Aortic smooth muscle cell (primary cell): ENCODE results near the gene HPX. TPM values are rescaled to one million over a fixed set of nuclear protein-coding genes. Genes with fewer than 3 reads are reported as not detected.

Experiments
- total RNA-seq: library from RNA; depleted of rRNA; stranded (reverse); fragments of >200 nt; gene quantifications from 2 replicates; pipeline ENCODE4 v1.2.3, GENCODE V29; 2014

The HPX gene
- 0.79 and 1.4 TPM in 2 replicates for total RNA-seq

DNA sequence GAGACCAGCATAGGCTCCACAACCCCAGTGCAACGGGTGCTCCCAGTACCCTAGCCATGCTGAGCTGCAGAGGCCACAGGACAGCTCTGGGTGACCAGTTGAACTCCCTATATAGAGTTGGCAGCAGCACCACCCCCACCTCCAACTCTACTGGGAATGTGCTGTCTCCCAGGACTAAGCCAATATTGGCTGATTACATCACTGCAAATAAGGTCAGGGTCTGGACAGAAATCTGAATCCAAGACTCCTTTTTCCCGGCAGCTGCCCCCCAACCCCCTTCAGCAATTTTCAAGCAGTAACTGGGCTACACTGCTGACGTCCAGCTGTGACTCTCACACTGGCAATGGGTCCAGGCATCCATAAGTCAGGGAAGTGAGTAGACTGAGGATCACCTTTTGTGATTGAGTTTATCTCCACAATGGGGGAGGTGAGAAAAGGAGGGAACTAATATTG is at the start of gene HPX:
TSS of gene HPX (minus strand) at position 82 of the 453 bp plus-strand sequence. CDS start at position 58, 24 bp downstream.

DNA sequence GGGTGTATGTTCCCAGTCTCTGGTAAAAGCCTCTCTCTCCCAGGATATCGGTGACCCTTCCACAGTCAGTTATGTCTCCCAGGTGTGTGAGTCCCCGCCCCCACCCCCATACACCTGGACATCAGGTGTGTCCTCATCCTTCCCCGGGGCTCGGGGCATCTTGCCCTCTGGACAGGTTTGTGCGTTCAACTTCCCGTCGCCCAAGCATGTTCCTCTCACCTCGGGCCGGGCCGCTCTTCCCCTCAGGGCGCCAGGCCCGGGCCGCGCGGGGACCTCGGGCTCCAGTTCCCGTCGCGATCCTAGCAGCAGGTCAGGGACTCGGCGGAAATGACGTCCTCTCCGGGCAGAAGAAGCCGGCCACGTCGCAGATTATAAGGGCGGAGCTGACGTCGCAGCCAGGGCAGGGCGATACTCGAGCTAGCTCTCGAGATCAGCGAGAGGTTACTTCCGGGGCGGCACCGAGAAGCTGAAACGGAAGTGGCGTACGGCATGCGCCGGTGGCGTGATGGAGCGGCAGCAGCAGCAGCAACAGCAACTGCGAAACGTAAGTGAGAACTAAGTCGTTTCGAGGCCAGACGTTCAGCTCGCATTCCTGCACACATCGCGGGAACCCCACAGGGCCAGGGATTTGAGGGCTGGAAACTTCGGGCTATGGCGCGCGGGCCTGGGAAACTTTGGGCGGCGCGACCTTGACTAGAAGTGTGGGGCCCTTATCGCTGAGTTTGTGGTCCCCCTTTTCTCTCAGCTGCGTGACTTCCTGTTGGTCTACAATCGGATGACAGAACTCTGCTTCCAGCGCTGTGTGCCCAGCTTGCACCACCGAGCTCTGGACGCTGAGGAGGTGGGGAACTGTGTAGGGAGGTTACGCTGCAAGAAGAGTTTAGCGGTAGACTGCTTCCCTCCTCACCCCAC is 40.5 kb upstream of the HPX start, which contains the start of the genes ARFIP2 and TIMM10B:
TSS of gene ARFIP2 (minus strand) at position 320 of the 912 bp plus-strand sequence. CDS start 910 bp downstream, outside the sequence.
TSS of gene TIMM10B (plus strand) at position 490 of the 912 bp plus-strand sequence. CDS start at position 506, 16 bp downstream.

DNA sequence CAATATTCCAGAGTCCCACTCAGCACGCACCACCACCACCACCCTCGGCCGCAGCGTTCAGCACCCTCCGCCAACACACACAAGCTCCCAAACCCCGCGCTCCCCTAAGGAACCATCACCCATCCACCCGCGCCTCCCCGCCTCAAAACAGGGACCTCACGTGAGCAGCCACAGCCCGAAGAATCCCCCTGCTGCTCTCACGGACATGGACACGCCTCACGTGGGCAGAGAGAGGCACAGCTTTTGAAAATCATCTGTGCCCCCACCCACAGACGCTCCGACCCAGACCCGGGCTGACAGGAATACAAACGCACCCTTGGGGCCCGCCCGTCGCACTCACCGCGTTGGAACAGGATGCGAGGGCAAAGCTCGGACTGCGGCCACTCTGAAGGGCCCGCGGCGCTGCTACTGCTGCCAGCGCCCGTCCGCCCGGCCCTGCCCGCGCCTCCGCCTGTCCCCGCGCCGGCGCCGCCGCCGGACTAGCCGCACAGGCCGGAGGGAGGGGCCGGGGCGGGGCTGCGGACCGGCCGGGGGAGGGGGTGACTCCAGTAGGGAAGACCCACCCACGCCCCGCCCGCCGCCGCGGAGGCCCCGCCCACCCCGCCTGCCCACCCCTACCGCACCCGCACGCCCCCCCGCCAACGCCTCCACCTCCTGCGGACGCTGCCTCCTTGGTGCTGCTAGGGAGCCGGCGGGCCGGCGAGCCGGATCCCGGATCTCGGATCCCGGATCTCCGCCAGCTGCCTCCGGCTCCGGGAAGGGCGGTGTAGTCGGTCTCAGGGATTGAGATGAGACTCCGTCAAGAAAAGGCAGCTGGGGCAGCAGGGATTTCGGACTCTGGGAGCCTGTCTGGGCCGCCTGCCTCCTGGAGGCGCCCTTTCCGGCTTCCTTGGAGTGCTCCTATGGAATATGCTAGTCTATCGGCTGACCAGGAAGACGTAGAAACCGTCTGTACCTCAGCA is 32.9 kb upstream of the HPX start, which contains the start of gene TRIM3:
TSS of gene TRIM3 (minus strand) at position 491 of the 962 bp plus-strand sequence. CDS start 8,246 bp downstream, outside the sequence.

DNA sequence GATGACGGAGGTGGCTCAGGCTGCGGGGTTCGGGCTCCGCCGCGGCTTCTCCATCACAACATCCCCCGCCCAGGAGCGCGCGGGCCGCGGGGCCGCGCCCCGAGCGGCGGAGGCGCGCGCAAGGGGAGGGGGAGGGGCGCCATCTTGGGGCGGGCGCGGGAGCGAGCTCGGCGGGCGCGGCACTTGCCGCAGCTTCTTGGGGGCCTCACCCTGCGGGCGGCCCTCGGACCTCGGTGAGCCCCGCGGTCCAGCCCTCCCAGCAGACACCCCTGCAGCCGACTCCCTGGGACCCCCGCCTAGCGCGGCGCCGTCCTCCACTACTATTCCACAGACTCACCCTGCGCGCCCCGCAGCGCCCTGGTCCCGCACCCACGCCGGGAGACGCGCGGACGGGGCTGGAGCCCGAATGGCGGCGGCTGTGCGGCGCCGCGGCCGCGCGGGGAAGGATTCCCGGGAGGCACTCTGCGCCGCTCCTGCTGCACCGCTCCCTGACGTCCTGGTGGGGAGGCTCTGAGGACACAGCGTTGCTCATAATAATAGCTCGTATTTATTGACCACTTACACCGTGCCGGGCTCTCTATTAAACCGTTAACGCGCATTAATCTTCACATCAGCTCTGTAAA is 21.7 kb downstream of the HPX start, which contains the start of gene APBB1:
TSS of gene APBB1 (minus strand) at position 86 of the 623 bp plus-strand sequence. CDS start 7,747 bp downstream, outside the sequence.

GRCh38 chr11:6389905-6390717 is 50.7 kb downstream of the HPX start, which contains the start of gene SMPD1:
Gene SMPD1 (plus strand): TSS chr11:6390474. CDS start chr11:6390599, 125 bp downstream.

Other genes starting within 250 kb of the HPX start
- gene OR52W1, start 241.8 kb downstream of the HPX start, total RNA-seq, result not detected in 2 replicates
- gene C11orf42, start 235.4 kb downstream of the HPX start, total RNA-seq, result not detected in 2 replicates
- gene FHIP1B, start 206.4 kb downstream of the HPX start, total RNA-seq, result 7.3 and 9.8 TPM in 2 replicates
- gene CNGA4, start 201.9 kb downstream of the HPX start, total RNA-seq, result 0.06 TPM in 1 of 2 replicates, not detected in the other
- not detected in 2 replicates for gene CCKBR, start 181.1 kb downstream of the HPX start, total RNA-seq
- gene CAVIN3, start 120.5 kb downstream of the HPX start, total RNA-seq, result 307 and 433 TPM in 2 replicates
- 54.4 and 71.0 TPM in 2 replicates for gene SMPD1, start 50.5 kb downstream of the HPX start, total RNA-seq
- 50.2 and 51.7 TPM in 2 replicates for gene APBB1, start 21.9 kb downstream of the HPX start, total RNA-seq
- gene TRIM3, start 33.0 kb upstream of the HPX start, total RNA-seq, result 23.4 and 30.3 TPM in 2 replicates
- 44.8 and 46.5 TPM in 2 replicates for gene ARFIP2, start 40.3 kb upstream of the HPX start, total RNA-seq
- 30.5 and 34.5 TPM in 2 replicates for gene TIMM10B, start 40.5 kb upstream of the HPX start, total RNA-seq
- gene DNHD1, start 56.3 kb upstream of the HPX start, total RNA-seq, result 5.3 and 7.2 TPM in 2 replicates
- 9.8 and 10.4 TPM in 2 replicates for gene RRP8, start 162.6 kb upstream of the HPX start, total RNA-seq
- 271 and 344 TPM in 2 replicates for gene ILK, start 162.8 kb upstream of the HPX start, total RNA-seq
- 82.8 and 93.4 TPM in 2 replicates for gene TAF10, start 171.2 kb upstream of the HPX start, total RNA-seq
- gene TPP1, start 178.4 kb upstream of the HPX start, total RNA-seq, result 65.3 and 150 TPM in 2 replicates
- 5.4 and 22.3 TPM in 2 replicates for gene DCHS1, start 214.8 kb upstream of the HPX start, total RNA-seq
- 85.9 and 111 TPM in 2 replicates for gene MRPL17, start 242.4 kb upstream of the HPX start, total RNA-seq